Activated CD8-positive, alpha-beta T cell treated with anti-CD3 and anti-CD28 coated beads, Interleukin-2, amount 10 ng/mL, durations not matched to agents 7 days and 5 days (primary cell): ENCODE data around the gene HEPN1. TPM values are rescaled to one million over a fixed set of nuclear protein-coding genes. Genes with fewer than 3 reads are reported as not detected.

ENCODE experiments used
- ATAC-seq: fragments of 150-1000 bp; cut with Tn5 transposase; one replicate; pipeline ENCODE4 v1.10.0; 2021; ENCODE audit warnings: moderate library complexity
- CTCF ChIA-PET: fragments of 350-600 bp; sonication (Branson Sonifier 250); formaldehyde crosslinking; loops from one replicate; lab custom pipeline; 2021; ENCODE audit warnings: antibody characterized with exemption; lab: Charles Lee
- POLR2A ChIA-PET: fragments of 350-600 bp; sonication (Branson Sonifier 250); formaldehyde crosslinking; loops from one replicate; lab custom pipeline; 2021; ENCODE audit warnings: antibody characterized with exemption; lab: Charles Lee
- DNase-seq: peaks from one replicate; pipeline ENCODE4 v3.0.0-alpha.2; 2020
- H3K27ac Mint-ChIP-seq: one replicate; pipeline ENCODE4 v1.8.0; 2021; ENCODE audit warnings: mild to moderate bottlenecking, mixed read lengths
- H3K27me3 Mint-ChIP-seq: one replicate; pipeline ENCODE4 v1.8.0; 2021; ENCODE audit warnings: low read depth, mixed read lengths
- H3K36me3 Mint-ChIP-seq: one replicate; pipeline ENCODE4 v1.8.0; 2021; ENCODE audit warnings: low read depth, mixed read lengths
- H3K4me1 Mint-ChIP-seq: one replicate; pipeline ENCODE4 v1.8.0; 2021; ENCODE audit warnings: low read depth, mixed read lengths
- H3K4me3 Mint-ChIP-seq: one replicate; pipeline ENCODE4 v1.8.0; 2021; ENCODE audit warnings: mild to moderate bottlenecking, mixed read lengths
- H3K9me3 Mint-ChIP-seq: one replicate; pipeline ENCODE4 v1.8.0; 2022; ENCODE audit warnings: mixed read lengths; ENCODE audit not compliant: insufficient read depth
- total RNA-seq, 2 experiments: library from RNA; stranded (reverse); gene quantifications; one replicate each; pipeline ENCODE4 v1.2.3, GENCODE V29; 2021

HEPN1 gene
- total RNA-seq: not detected

DNA sequence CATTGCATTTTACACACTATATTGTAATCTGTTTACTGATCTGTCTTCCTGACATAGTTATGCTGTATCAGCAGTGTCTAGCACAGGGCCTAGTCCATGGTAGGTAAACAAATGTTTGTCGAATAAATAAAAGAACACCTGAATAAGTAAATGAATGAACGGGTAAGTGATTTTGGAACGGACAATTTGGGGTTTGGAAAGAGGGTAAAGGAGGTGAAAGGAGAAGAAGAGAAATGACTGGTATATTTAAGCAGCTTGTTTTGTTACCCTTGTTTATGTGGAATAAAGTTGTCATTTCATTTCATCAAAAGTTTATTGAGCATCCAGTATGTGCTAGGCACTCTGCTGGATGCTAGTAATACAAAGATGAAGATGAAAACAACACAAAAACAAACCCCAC is at the start of gene HEPN1:
Gene HEPN1 (plus strand): TSS at position 301 of the 400 bp plus-strand sequence.
- peaks cover 26% of the 10 kb centered on the region for H3K4me1 Mint-ChIP-seq
- H3K9me3 Mint-ChIP-seq: no peaks in the 10 kb centered on the region
- no peak for DNase-seq
- peaks cover 9% of the 10 kb centered on the region for H3K27me3 Mint-ChIP-seq
- CTCF ChIA-PET: interaction anchor here (2.0 kb wide), 1 partner anchor 11 kb away, joined by 4 read pairs; no protein-coding TSS in a partner anchor
- H3K4me3 Mint-ChIP-seq: no peak within 1 kb of the TSS
- peaks cover 1% of the 10 kb centered on the region for H3K36me3 Mint-ChIP-seq
- no peak within 1 kb of the TSS for H3K27ac Mint-ChIP-seq
- POLR2A ChIA-PET: no interaction called here
- no peak for ATAC-seq

DNA sequence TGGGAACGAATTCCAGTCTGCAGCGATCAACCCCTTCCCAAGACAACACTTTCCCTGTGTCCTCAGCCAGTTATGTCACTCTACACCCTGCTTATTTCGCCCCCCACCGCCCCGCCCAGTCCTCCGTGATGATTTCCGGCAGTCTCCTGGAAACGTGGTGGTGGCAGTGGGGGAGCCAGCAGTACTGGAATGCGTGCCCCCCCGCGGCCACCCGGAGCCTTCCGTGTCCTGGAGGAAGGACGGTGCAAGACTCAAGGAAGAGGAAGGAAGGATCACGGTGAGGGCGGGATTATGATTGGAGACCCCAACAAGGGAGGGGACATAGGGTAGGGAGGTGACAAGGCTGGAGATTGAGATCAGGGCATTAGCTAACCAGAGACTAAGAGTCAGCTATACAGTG is 49.7 kb upstream of the HEPN1 start:
- Mint-ChIP-seq H3K9me3 (no peaks in the 10 kb centered on the region), H3K36me3 (no peaks in the 10 kb centered on the region), H3K4me3 (no peak overlapping the region), H3K4me1 (peaks cover 23% of the 10 kb centered on the region), H3K27ac (no peak overlapping the region), H3K27me3 (peaks cover 85% of the 10 kb centered on the region)
- ATAC-seq: no peak
- DNase-seq: no peak
- ChIA-PET POLR2A (no interaction called here), CTCF (interaction anchor here (0.9 to 1.0 kb wide), 2 partner anchors 31 to 116 kb away, joined by 3 read pairs; no protein-coding TSS in a partner anchor)

DNA sequence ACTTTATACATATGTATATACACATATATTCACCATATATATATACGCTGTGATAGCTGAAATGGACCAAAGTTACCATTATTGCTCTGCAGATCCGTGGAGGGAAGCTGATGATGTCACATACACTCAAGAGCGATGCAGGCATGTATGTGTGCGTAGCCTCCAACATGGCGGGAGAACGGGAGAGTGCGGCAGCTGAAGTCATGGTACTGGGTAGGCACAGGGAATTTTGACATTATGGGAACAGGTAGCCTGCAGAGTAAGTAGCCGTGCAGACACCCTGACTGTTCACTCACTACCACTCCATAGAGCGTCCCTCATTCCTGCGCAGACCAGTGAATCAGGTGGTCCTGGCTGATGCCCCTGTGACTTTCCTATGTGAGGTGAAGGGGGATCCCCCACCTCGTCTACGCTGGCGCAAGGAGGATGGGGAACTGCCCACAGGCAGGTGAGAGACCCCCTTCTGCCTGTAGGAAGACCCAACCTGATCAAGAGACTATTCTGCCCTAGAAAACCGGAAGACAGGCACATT is 49.1 kb upstream of the HEPN1 start:
- H3K9me3 Mint-ChIP-seq: no peaks in the 10 kb centered on the region
- no peaks in the 10 kb centered on the region for H3K36me3 Mint-ChIP-seq
- POLR2A ChIA-PET: no interaction called here
- no peak overlapping the region for H3K4me3 Mint-ChIP-seq
- H3K27ac Mint-ChIP-seq: no peak overlapping the region
- H3K27me3 Mint-ChIP-seq: peaks cover 86% of the 10 kb centered on the region
- peaks cover 23% of the 10 kb centered on the region for H3K4me1 Mint-ChIP-seq
- DNase-seq: no peak
- ATAC-seq: no peak
- CTCF ChIA-PET: interaction anchor here (0.6 to 1.0 kb wide), 3 partner anchors 32 to 225 kb away, joined by 3 read pairs; no protein-coding TSS in a partner anchor

DNA sequence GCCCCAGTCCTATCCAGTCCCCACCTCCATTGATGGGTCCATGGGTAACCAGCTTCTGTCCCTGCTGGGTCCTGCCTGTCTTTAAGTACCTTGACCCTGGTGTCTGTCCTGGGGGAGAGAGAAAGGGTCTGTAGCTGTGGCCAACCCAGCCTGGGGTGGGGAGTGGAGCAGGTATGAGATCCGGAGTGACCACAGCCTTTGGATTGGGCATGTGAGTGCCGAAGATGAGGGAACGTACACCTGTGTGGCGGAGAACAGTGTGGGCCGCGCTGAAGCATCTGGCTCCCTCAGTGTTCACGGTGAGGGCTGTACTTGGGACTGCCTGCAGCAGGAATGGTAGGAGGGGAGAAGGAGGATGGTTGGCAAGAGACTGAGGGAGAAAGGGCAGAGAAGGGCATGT is 48.6 kb upstream of the HEPN1 start:
- Mint-ChIP-seq H3K4me3 (no peak overlapping the region), H3K9me3 (no peaks in the 10 kb centered on the region), H3K27ac (no peak overlapping the region), H3K36me3 (no peaks in the 10 kb centered on the region), H3K27me3 (peaks cover 87% of the 10 kb centered on the region), H3K4me1 (peaks cover 24% of the 10 kb centered on the region)
- ChIA-PET POLR2A (no interaction called here), CTCF (no interaction called here)
- ATAC-seq (no peak), DNase-seq (no peak)

DNA sequence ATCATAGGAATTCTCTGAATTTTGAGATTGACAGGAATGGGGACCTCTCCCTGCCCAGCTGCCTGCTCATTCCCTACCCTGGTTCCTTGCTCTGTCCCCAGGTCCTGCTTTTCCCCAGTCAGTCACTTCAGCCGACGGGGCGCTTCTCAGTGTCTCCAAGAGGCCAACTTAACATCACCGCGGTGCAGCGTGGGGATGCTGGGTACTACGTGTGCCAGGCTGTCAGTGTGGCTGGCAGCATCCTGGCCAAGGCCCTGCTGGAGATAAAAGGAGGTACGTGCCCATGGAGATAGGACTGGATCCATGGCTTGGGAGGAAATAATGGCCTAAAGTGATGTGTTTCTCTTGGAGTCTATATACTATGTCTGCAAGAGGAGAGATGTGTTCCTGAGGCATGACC is 46.8 kb upstream of the HEPN1 start:
- ChIA-PET POLR2A (no interaction called here), CTCF (interaction anchor here (1.1 kb wide), 1 partner anchor 36 kb away, joined by 3 read pairs; no protein-coding TSS in a partner anchor)
- Mint-ChIP-seq H3K27ac (no peak overlapping the region), H3K27me3 (peaks cover 79% of the 10 kb centered on the region), H3K9me3 (no peaks in the 10 kb centered on the region), H3K4me3 (no peak overlapping the region), H3K36me3 (no peaks in the 10 kb centered on the region), H3K4me1 (peaks cover 30% of the 10 kb centered on the region)
- DNase-seq (no peak), ATAC-seq (no peak)

DNA sequence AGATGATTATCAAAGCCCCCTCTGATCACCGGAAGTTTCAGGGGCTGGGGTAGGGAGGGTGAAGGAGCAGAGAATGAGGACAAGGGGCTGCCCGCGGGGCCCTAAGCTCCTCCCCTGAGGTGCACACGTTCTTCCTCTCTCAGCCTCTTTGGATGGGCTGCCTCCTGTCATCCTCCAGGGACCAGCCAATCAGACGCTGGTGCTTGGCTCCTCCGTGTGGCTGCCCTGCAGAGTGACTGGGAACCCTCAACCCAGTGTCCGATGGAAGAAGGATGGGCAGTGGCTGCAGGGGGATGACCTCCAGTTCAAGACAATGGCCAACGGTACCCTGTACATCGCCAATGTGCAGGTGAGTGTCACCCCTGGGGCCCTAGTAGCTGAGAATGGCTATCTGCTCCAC is 46.3 kb upstream of the HEPN1 start:
- Mint-ChIP-seq H3K27ac (no peak overlapping the region), H3K27me3 (peaks cover 74% of the 10 kb centered on the region), H3K4me1 (peaks cover 32% of the 10 kb centered on the region), H3K4me3 (no peak overlapping the region), H3K9me3 (no peaks in the 10 kb centered on the region), H3K36me3 (no peaks in the 10 kb centered on the region)
- POLR2A ChIA-PET: no interaction called here
- ATAC-seq: no peak
- no peak for DNase-seq
- CTCF ChIA-PET: interaction anchor here (1.1 kb wide), 1 partner anchor 36 kb away, joined by 3 read pairs; no protein-coding TSS in a partner anchor

DNA sequence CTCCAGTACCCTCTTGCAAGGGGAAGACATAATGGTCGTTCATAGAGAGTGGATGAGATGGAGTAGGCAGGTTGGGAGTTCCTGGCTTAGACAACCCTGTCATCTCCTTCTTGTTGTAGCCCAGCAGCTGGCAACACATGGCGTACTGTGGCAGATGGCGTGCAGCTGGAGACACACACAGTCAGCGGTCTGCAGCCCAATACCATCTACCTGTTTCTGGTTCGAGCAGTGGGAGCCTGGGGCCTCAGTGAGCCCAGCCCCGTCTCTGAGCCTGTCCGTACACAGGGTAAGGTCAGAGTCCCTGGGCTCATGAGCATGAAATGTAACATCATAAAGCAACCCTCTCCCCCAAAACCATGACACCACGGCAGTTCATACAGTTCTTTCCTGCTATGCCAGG is 45.1 kb upstream of the HEPN1 start:
- POLR2A ChIA-PET: no interaction called here

DNA sequence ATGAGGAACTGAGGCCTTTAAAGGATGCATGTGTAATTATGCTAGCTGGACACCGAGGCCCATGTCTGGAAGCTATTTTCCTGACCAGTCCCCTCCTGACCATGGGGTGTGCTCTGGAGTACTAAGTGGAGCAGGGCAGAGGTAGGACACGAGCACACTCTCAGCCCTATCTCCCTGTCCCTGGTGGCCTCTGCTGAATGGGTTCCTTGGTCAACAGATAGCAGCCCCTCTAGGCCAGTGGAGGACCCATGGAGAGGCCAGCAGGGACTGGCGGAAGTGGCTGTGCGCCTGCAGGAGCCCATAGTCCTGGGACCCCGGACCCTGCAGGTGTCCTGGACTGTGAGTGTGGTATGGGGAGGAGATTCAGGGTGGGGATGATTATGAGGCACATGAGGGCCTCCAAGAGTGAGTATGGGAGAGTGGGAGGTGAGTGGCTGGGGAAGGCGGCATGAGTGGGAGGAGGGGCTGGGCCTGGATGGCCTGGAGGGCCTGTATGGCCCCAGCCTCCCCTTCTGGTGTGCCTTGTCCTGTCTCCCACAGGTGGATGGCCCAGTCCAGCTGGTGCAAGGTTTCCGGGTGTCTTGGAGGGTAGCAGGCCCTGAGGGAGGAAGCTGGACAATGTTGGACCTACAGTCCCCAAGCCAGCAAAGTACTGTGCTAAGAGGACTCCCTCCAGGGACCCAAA is 44.3 kb upstream of the HEPN1 start:
- Mint-ChIP-seq H3K36me3 (no peaks in the 10 kb centered on the region), H3K27ac (no peak overlapping the region), H3K4me3 (no peak overlapping the region), H3K9me3 (no peaks in the 10 kb centered on the region), H3K4me1 (peaks cover 24% of the 10 kb centered on the region), H3K27me3 (peaks cover 54% of the 10 kb centered on the region)
- DNase-seq (no peak), ATAC-seq (no peak)
- ChIA-PET CTCF (no interaction called here), POLR2A (no interaction called here)

More for the DNA sequence above, 45.1 kb upstream of the HEPN1 start:
- Mint-ChIP-seq H3K4me1 (peaks cover 29% of the 10 kb centered on the region), H3K27ac (no peak overlapping the region), H3K4me3 (no peak overlapping the region), H3K9me3 (no peaks in the 10 kb centered on the region), H3K27me3 (peaks cover 62% of the 10 kb centered on the region), H3K36me3 (no peaks in the 10 kb centered on the region)
- DNase-seq: no peak
- no peak for ATAC-seq
- CTCF ChIA-PET: no interaction called here

DNA sequence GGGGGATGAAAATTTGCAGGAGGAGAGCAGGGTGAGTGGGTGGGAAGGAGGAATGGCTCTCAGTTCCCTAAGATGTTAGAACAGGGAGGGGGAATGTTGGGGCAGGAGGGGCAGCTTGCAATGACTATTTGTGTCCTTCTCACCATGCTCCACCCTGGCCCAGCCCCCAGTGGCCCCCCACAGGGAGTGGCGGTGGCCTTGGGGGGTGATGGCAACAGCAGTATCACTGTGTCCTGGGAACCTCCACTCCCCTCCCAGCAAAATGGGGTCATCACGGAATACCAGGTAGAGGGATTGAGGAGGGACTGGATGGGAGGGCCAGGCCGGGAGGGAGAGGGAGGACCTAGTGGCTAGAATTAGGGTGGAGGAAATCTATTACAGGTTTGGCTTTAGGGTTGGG is 43.6 kb upstream of the HEPN1 start:
- peak overlapping the region; percentile 67 for H3K4me3 Mint-ChIP-seq
- H3K27me3 Mint-ChIP-seq: peaks cover 47% of the 10 kb centered on the region
- no peaks in the 10 kb centered on the region for H3K36me3 Mint-ChIP-seq
- CTCF ChIA-PET: interaction anchor here (0.9 to 2.1 kb wide), 11 partner anchors 9 to 237 kb away, joined by 3 to 17 read pairs (median 7); partner anchors contain the start of genes ROBO3 and TMEM218
- ATAC-seq (no peak), DNase-seq (no peak)
- no peak overlapping the region for H3K27ac Mint-ChIP-seq
- H3K9me3 Mint-ChIP-seq: no peaks in the 10 kb centered on the region
- POLR2A ChIA-PET: no interaction called here
- H3K4me1 Mint-ChIP-seq: peaks cover 24% of the 10 kb centered on the region

DNA sequence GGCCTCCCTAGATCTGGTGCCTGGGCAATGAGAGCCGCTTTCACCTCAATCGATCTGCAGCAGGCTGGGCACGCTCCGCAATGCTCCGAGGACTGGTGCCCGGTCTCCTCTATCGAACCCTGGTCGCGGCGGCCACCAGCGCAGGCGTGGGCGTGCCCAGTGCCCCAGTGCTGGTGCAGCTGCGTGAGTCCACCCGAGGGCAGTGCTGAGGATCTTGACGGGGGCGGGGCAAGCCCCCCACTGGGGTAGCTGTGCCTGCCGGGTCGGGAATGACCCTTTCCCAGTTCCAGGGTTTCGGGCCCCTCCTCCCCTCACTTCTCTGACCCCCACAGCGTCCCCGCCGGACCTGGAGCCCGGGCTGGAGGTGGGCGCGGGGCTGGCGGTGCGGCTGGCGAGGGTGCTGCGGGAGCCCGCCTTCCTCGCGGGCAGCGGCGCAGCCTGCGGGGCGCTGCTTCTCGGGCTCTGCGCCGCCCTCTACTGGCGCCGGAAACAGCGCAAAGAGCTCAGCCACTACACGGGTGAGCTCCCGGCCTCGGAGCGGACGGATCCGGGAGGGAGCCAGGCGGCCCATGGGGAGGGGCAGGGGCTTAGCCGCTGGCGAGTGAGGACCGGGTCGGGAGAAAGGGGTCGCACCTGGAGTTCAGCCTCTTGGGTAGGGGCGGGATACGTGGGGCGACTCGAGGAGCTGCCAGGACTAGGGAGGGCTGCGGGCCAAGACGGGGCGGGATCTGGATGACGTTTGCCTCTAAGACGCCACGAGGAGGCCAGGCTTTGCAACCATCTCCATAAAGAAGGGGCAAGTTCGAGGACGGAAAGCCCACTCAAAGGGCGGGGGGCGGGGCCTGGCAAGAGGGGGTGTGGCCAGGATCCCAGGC is 42.9 kb upstream of the HEPN1 start:
- no peaks in the 10 kb centered on the region for H3K36me3 Mint-ChIP-seq
- DNase-seq (peak; percentile 86), ATAC-seq (peak; percentile 95)
- H3K4me3 Mint-ChIP-seq: peak overlapping the region; percentile 84
- H3K4me1 Mint-ChIP-seq: peaks cover 24% of the 10 kb centered on the region
- H3K27me3 Mint-ChIP-seq: peaks cover 41% of the 10 kb centered on the region
- no peaks in the 10 kb centered on the region for H3K9me3 Mint-ChIP-seq
- H3K27ac Mint-ChIP-seq: peak overlapping the region; percentile 93
- CTCF ChIA-PET: interaction anchor here (0.6 to 2.1 kb wide), 48 partner anchors 10 to 280 kb away, joined by 3 to 21 read pairs (median 4); partner anchors contain the start of genes CCDC15, HEPACAM, ROBO3 and ROBO4
- POLR2A ChIA-PET: interaction anchor here (0.5 to 1.2 kb wide), 7 partner anchors 10 to 253 kb away, joined by 3 to 9 read pairs (median 4); partner anchors contain the start of genes CCDC15, ESAM and TBRG1

DNA sequence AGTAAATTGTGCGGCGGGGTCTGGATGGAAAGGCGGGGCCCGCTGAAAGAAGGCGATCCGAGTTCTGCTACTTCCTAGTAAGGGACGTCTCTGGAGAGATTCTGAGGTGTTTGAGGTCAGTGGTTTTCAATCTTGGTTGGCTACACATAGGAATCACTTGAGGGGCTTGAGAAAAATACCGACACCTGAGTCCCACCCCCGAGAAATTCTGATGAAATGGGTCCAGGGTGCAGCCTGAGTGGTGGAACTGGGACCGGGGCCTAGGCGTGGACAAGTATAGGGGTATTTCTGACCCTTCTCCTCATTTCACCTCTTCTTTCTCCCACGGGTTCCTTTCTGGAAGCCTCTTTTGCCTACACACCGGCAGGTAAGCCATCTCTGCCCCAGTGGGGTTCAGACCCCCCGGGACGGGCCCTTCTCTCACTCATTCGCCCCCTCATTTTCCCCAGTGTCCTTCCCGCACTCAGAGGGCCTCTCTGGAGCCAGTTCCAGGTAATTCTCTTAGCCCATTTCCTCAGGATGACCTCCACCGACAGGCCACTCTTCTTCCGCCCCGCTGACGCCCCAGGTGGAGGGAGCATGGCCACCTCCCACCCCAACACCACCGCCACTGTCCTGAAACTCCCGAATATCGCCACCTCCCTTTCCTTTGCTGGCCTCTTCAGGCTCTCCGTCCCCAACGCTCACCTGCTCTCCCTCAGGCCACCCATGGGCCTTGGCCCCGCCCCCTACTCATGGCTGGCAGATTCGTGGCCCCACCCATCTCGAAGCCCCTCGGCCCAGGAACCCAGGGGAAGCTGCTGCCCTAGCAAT is 42.0 kb upstream of the HEPN1 start:
- DNase-seq: no peak
- ChIA-PET CTCF (interaction anchor here (0.6 to 2.1 kb wide), 47 partner anchors 10 to 279 kb away, joined by 3 to 21 read pairs (median 5); partner anchors contain the start of genes CCDC15, HEPACAM, ROBO3 and ROBO4), POLR2A (interaction anchor here (0.8 to 1.2 kb wide), 6 partner anchors 11 to 254 kb away, joined by 3 to 9 read pairs (median 4); partner anchors contain the start of genes CCDC15 and TBRG1)
- no peak for ATAC-seq
- no peaks in the 10 kb centered on the region for H3K9me3 Mint-ChIP-seq
- H3K36me3 Mint-ChIP-seq: no peaks in the 10 kb centered on the region
- H3K27ac Mint-ChIP-seq: peak overlapping the region; percentile 93
- peaks cover 34% of the 10 kb centered on the region for H3K27me3 Mint-ChIP-seq
- H3K4me3 Mint-ChIP-seq: peak overlapping the region; percentile 84
- peaks cover 24% of the 10 kb centered on the region for H3K4me1 Mint-ChIP-seq
